IPS-18c (cell line): Measurements from ENCODE around the gene DPP4.
"Not testable (repeated sequence)": the region's sequence is repeated elsewhere in the genome, so short reads cannot be mapped to it uniquely, and the experiment has no call there.

ENCODE experiments used
- H3K4me3 ChIP-seq: 2 replicates; pipeline ENCODE4 v1.7.0; 2013; ENCODE audit warnings: low read depth, mild to moderate bottlenecking, low read length, moderate library complexity; ENCODE audit not compliant: insufficient read depth
- H3K9me3 ChIP-seq: one replicate; pipeline ENCODE4 v1.6.1; 2013; ENCODE audit warnings: mild to moderate bottlenecking, low read length, moderate library complexity; ENCODE audit not compliant: control insufficient read depth, insufficient read depth

Gene DPP4

DNA sequence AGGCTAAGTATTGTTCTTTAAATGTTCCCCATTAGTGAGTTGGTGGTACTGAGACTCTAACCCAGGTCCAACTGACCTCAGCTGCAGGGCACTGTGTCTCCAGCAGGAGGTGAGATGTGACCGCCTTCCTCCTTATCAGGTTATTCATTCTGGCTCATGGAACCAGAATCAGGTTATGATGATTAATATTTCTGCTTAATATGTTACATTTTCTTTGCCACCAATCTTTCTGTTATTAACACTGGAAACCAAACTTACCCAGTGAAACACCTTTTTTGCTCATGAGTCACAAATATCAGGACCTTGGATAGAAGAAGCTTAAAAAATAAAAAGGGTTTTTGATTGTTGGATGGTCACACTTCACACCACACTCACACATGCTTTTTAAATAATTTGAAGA, 85.4 kb downstream of the DPP4 start:
- no peak overlapping the region for H3K4me3 ChIP-seq
- H3K9me3 ChIP-seq, result peaks cover 2% of the 10 kb centered on the region

DNA sequence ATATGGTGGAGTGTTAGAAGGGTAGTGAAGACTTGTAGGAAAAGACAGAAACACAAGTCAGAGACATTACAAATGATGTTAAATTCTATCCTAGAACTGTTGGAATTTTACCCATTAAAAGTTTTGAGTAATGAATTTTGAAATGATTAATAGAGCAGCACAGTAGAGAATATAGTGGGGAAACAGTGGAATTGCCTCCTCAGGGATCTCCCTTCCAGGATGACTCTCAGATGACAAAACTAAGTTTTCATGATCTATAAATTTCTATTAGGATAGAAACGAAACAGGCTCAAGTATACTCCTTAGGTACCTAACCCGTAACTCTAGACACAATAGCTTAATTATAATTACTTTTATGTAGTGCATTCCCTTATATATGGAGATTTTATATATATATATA, 86.7 kb downstream of the DPP4 start:
- H3K9me3 ChIP-seq, result peaks cover 2% of the 10 kb centered on the region
- H3K4me3 ChIP-seq, result no peak overlapping the region

DNA sequence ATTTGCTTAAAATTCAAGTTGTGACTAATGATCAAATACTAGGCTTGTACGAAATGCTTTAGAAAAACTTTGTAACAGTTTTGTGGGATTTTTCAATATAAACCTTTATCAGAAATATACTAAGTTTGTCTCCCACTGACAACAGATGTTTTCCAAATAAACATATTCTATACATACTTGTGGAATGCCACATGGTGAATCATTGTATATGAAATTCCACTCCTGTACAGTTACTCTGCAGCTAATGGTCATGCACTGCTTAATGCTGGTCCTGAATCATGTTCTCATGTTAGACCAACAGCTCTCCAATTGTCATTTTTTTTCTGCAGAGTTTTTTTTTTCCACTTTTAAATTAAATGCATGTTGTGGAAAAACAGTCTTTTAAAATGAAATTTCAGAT, 90.1 kb downstream of the DPP4 start:
- no peaks in the 10 kb centered on the region for H3K9me3 ChIP-seq
- no peak overlapping the region for H3K4me3 ChIP-seq

DNA sequence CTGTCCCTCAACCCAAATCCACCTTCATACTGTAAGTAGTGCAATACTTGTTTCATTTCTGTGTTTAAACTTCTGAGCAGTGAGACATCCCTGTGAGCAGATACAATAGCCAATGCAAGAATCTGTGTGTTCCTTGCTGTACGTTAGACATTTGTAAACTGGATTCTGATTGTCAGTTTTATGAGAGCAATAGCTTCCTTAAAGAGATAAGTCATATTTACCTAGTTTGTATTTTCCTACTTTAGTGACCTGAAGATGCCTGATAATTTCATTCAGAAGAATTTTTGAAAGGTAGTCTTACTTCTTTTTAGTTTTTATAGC, 90.7 kb downstream of the DPP4 start:
- no peaks in the 10 kb centered on the region for H3K9me3 ChIP-seq
- no peak overlapping the region for H3K4me3 ChIP-seq

DNA sequence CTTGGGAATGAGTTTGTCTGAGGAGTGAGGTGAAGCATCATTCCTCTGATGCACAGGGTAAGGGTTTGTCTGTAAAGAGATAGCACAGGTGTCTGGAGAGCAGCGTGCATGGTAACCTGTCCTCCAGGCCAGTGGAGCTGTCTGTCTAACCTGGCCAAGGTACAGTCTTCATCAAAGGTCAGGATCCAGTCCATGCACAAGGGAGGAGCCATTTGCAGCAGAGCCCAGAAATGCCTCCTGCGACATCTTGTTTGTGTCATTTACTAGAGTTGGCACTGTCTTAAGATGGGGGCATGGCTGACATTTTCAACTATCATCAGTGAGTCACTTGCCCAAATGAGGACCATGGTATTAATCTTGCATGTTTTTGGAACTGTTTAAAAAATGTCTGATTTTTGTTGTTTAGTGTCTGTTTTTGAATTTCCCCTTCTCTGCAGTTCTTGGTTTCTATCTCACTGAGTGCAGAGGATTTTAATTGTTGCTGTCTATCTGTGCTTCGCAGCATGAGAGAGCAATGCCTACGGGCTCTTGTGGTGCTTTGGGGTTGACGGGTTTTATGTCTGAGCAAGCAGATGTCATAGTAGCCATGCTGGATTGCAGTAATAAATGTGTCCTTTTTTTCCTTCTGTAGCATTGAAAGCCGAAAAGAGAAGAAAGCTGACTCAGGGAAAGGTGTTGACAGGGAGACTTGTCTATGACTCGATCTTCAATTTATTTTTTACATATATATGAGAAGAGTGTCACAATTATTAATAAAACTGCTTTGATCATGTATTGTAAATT, 91.3 kb downstream of the DPP4 start:
- Histone ChIP-seq H3K9me3 (no peaks in the 10 kb centered on the region), H3K4me3 (no peak overlapping the region)

DNA sequence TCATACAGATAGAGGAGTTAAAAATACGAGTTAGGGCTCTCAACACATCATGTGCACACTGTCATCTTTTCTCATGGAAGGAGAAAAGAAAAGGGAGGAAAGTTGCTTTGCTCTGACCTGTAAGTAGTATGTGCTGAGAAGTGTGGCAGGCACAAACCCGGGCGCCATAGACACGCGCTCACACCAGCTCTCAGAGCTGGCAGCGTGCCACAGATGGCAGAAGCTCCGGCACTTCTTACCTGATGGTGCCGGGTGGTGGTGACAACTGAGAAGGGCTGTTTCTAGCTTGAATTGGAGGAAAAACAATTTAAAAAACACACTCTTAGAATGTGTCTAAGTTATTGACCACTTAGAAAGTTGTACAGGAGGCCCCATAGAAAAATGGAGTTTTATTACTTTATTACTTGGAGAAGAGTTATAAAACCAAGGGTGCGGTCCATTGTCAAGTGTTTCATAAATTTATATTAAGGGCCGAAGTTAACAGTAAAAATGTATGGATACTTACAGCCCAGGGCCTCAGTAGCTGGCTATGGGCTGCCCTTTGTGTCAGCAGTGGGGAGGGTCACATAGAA, 92.2 kb downstream of the DPP4 start:
- Histone ChIP-seq H3K9me3 (no peaks in the 10 kb centered on the region), H3K4me3 (no peak overlapping the region)

DNA sequence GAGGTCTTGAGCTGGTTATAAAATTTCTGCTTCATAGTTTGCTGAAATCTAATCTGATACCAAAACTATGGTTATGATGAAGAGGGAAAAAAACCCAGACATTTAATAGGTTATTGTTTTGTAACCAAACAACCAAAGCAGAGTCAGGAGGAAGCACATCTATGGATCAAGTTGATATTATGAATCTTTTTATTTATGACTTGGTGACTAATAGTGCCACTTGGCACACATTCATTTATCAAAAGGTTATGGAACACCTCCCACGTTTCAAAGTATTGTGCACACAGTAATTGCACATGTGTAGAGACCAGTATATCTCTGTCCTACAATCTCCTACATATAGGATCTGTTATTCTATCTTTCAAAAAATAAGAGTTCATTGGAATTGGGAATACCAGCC, 93.0 kb downstream of the DPP4 start:
- no peaks in the 10 kb centered on the region for H3K9me3 ChIP-seq

DNA sequence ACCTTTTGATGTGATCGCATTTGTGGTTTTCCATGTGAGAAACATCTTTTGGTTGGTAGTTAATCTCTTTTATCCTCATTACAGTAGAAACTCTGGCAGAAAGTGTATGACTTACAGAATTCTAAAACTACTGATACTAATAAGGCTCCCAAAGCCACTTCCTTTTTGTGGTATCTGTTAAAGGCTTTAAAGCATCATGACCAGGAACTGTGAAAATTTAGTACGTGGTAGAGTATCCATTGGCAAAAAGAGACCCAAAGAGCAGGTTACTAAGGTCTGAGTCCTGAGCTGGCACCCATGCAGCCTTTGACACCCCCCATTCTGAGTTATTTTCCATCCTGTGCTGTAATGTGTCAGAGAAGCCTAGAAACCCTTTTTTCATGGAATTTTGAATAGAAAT, 94.5 kb downstream of the DPP4 start:
- H3K4me3 ChIP-seq, result no peak overlapping the region
- H3K9me3 ChIP-seq, result no peaks in the 10 kb centered on the region

More for the DNA sequence above, 93.0 kb downstream of the DPP4 start:
- no peak overlapping the region for H3K4me3 ChIP-seq

DNA sequence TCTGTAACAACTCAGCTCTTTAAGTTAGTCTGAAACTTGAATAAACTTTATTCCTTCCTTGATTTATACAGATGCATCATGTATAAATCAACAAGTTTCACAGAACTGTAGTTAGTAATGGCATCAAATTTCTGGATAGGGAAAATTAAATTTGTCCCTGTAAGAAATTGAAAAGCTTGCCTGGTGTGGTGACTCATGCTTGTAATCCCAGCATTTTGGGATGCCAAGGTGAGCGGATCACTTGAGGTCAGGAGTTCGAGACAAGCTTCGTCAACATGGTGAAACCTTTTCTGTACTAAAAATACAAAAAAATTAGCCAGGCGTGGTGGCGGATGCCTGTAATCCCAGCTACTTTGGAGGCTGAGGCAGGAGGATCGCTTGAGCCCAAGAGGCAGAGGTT, 96.1 kb downstream of the DPP4 start:
- H3K4me3 ChIP-seq, H3K9me3 ChIP-seq: not testable (repeated sequence)

DNA sequence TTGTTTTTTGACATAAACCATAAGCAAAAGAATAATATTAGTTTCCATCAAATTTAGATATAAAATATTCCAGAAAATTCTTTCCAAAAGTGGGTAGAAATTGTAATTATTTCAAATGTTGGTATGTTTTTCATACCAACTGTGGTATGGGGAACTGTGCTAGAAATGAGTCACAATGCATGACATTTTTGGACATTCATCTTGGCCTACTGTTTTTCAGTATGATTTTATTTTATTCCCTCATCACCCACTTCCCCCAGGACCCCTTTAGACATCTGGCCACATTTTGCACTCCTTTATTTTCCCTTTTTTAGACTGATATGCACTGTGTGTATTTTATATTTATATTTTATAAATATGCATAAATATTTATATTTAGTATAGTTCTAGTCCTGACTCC, 97.1 kb downstream of the DPP4 start:
- no peaks in the 10 kb centered on the region for H3K9me3 ChIP-seq
- H3K4me3 ChIP-seq, result no peak overlapping the region

DNA sequence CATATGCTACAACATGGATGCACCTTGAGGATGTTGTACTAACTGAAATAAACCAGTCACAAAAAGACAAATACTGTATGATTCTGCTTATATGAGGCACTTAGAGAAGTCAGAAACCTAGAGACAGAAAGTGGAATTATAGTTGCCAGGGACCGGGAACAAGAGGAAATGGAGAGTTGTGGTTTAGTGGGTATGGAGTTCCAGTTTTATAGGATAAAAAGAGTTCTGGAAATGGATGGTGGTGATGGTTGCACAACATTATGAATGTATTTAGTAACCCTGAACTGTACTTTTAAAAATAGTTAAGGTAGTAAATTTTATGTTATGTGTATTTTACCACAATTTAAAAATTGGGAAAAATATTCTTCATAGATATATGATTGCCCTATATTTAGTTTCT, 97.7 kb downstream of the DPP4 start:
- H3K4me3 ChIP-seq, result no peak overlapping the region

DNA sequence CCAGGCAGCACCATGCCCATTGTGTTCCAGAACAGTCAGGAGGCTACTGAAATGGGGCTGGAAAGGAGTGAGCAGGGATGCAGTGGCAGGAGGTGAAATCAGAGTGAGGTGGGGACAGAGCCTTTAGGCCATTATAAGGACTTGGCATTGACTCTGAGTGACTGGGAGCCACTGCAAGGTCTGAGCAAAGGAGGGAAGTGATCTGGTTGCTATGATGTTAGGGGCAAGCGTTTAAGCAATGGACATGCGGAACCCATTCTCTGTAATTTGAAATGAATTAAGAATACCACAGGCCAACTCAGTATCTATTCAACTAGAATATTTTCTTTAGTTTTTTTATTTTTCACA, 98.2 kb downstream of the DPP4 start:
- H3K4me3 ChIP-seq, result no peak overlapping the region
- H3K9me3 ChIP-seq, result no peaks in the 10 kb centered on the region

More for the DNA sequence above, 97.7 kb downstream of the DPP4 start:
- no peaks in the 10 kb centered on the region for H3K9me3 ChIP-seq

DNA sequence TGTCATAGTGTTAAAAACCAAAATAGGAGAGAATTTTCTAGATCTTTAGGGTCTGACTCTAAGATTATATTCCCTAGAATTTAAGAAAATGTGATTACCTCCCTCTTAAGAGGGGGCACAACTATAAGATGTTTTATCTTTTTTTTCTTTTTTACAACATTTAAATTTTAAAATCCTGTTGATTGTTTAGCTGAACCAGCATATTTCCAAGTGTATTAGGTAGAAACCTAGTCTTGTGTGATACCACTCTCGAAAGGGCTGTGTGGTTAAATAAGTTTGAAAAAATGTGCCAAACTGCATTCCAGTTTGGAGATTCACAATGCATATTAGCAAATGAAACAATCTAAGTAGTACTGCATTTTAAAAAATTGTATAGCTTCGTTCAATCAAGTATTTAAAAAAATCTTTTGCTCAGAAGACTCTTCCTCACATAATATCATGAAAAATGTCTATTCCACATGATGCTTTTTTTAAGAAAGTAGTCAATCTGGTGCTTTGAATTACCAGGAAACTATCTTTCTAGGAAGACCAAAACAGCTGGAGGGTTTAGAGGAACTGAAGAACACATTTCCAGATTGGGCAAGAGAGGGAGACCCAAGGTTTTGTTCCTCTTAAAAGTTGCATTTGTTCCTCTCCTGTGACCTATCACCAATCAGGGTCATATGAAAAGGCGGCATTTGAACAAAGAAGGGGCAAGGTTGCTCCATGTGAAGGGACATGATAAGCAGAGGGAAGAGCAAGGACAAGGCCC, 98.8 kb downstream of the DPP4 start:
- no peak overlapping the region for H3K4me3 ChIP-seq
- H3K9me3 ChIP-seq, result no peaks in the 10 kb centered on the region

DNA sequence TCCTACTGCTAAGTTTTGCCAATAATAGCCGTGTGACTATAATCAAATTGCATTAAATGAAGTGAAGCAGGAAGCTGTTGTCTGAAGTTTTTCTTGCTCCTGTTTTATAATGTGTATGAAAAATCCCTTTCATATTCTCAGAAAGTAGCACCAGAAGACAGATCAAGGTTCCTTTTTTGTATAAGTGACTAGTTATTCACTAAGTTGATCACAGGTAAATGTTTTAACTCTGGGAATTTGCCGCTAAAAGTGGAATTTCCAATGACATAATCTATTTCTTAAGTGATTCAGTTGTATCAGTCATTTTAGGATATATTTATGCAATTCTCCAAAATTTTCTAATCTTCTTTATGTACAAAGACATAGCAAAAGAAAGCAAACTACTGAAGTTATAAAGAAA, 99.6 kb downstream of the DPP4 start:
- Histone ChIP-seq H3K9me3 (no peaks in the 10 kb centered on the region), H3K4me3 (no peak overlapping the region)

DNA sequence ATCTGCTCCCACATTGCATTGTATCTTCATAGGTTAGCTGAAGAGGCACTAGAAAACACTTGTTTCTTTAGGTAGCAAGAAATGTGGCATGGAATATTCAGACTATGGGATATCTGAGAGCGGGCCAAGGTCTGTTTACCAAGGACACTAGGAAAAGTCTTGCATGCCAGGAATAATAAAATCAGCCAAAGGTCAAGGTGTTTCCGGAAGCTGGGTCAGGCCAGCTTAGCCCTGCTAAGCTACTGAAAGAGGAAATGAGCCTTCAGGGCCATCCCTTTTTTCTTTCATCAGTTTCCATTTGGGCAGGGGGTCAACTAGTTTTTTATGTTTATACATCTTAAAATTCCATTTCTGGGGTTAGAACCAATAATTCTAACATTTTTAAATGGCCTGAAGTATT, 101.1 kb downstream of the DPP4 start:
- H3K4me3 ChIP-seq, result no peak overlapping the region
- H3K9me3 ChIP-seq, result no peaks in the 10 kb centered on the region

DNA sequence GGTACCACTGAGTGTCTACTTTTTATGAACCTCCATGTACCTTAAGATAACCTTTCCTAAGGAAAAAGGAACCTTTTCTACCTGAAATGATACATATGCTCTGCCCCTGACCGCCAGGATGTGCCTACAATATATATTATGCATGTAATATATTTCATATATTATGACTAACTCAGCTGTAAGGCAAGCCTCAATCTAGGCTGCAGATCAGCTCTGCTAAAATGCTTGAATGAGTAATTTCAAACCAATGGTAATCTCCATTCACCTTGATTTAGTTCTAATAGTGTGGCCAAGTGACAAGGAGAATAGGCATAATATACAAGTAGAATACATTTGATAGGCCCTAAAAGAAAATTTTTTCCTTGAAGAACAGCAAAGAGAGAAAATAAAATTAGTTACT, 101.8 kb downstream of the DPP4 start:
- Histone ChIP-seq H3K4me3 (no peak overlapping the region), H3K9me3 (no peaks in the 10 kb centered on the region)

DNA sequence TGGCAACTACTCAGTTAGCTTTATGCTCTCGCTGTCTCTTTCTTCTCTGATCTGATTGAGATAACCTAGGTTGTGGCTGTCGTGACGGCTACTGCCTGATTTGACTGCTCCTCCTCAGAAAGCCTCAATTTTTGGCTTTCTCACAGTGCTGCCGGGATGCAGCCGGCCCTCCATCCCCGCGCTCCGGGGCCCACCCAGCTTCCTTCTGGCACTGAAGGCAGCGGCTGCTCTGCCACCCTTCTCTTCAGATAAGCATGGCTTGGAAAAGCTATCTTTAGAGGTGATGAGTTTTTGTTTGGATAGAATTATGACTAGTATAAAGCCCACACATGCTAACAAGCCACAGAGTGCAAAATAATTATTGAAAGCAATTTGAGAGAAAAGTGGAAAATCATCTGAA, 102.5 kb downstream of the DPP4 start:
- H3K4me3 ChIP-seq, result no peak overlapping the region
- H3K9me3 ChIP-seq, result no peaks in the 10 kb centered on the region

DNA sequence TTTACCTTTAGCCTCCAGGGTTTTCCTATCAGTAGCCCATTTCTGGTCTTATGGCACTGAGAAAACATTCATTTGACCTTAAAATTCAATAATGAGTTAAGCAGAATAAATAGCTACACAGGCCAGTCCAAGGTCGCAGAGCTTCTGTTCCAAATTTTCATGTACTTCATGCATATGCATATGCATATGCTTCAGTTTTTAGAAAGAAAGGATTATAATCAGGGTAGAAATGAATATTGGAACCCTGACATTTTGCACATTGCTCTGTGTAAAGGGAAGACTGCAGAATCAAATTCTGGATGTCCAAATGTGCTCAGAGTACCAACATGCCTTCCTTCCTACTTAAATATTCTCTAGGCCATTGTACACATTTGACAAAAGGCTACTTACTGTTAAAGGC, 104.9 kb downstream of the DPP4 start:
- no peaks in the 10 kb centered on the region for H3K9me3 ChIP-seq
- no peak overlapping the region for H3K4me3 ChIP-seq
